Erythroblast (primary cell): Measurements from ENCODE around the gene MUC16.

Source experiments
- GATA1 ChIP-seq: IDR thresholded peaks from 2 replicates; pipeline ENCODE4 v1.6.1; 2011; ENCODE audit warnings: low read depth, mild to moderate bottlenecking, control low read depth, low read length, moderate library complexity
- POLR2A ChIP-seq: IDR thresholded peaks from 2 replicates; pipeline ENCODE4 v1.6.1; 2011; ENCODE audit warnings: mild to moderate bottlenecking, low read length

GRCh38 chr19:9009431-9009830 lies 778 bp downstream of the MUC16 start:
- TF ChIP-seq POLR2A (no peak), GATA1 (no peak)
